Fibroblast of lung (primary cell): ENCODE results near the gene AGRN. TPM values are rescaled to one million over a fixed set of nuclear protein-coding genes. Genes with fewer than 3 reads are reported as not detected.

ENCODE experiments used
- DNase-seq, 2 donors: peaks; one replicate each; pipeline versions ENCODE4 v3.0.0 to v3.0.0-alpha.2; 2010; ENCODE audit warnings: low read depth in 2 of 2
- H2AFZ ChIP-seq: 2 replicates; pipeline ENCODE4 v1.5.1; 2012; ENCODE audit warnings: low read length, control low read depth, inconsistent platforms
- H3K27ac ChIP-seq: 2 replicates; pipeline ENCODE4 v1.5.1; 2011; ENCODE audit warnings: low read length, control low read depth; ENCODE audit not compliant: insufficient read depth
- H3K27me3 ChIP-seq: 2 replicates; pipeline ENCODE4 v1.5.1; 2011; ENCODE audit warnings: mild to moderate bottlenecking, low read length; ENCODE audit not compliant: control insufficient read depth, insufficient read depth
- H3K36me3 ChIP-seq: 2 replicates; pipeline ENCODE4 v1.5.1; 2011; ENCODE audit warnings: low read length; ENCODE audit not compliant: control insufficient read depth, insufficient read depth
- H3K4me1 ChIP-seq: 2 replicates; pipeline ENCODE4 v1.5.1; 2011; ENCODE audit warnings: low read length; ENCODE audit not compliant: control insufficient read depth, insufficient read depth; ENCODE audit errors: extremely low read depth
- H3K4me2 ChIP-seq: 2 replicates; pipeline ENCODE4 v1.5.1; 2011; ENCODE audit warnings: low read length, control low read depth; ENCODE audit not compliant: insufficient read depth; ENCODE audit errors: extremely low read depth
- H3K4me3 ChIP-seq, 4 experiments: fragments of 200-600 bp in 1 of 4; sonication (generic) in 1 of 4; replicated peaks in 1 of 4; 2 replicates each; pipeline ENCODE4 v1.5.1; 2011 to 2016; ENCODE audit warnings: low read length in 4 of 4, low read depth in 3 of 4, mild to moderate bottlenecking in 3 of 4, control low read depth in 2 of 4, inconsistent platforms in 1 of 4, mixed read lengths in 1 of 4; ENCODE audit not compliant: insufficient read depth in 1 of 4; ENCODE audit errors: control extremely low read depth in 1 of 4
- H3K79me2 ChIP-seq: 2 replicates; pipeline ENCODE4 v1.5.1; 2012; ENCODE audit warnings: mild to moderate bottlenecking, low read length, inconsistent platforms; ENCODE audit not compliant: control insufficient read depth, insufficient read depth
- H3K9ac ChIP-seq: 2 replicates; pipeline ENCODE4 v1.5.1; 2011; ENCODE audit warnings: mild to moderate bottlenecking, low read length, control low read depth; ENCODE audit not compliant: insufficient read depth
- H3K9me3 ChIP-seq: 2 replicates; pipeline ENCODE4 v1.5.1; 2012; ENCODE audit warnings: low read depth, low read length; ENCODE audit not compliant: control insufficient read depth, insufficient read depth
- H4K20me1 ChIP-seq: 2 replicates; pipeline ENCODE4 v1.5.1; 2011; ENCODE audit warnings: low read length; ENCODE audit not compliant: control insufficient read depth, insufficient read depth; ENCODE audit errors: extremely low read depth
- CTCF ChIP-seq, 2 donors: IDR thresholded peaks in 1 of 2; conservative IDR thresholded peaks in 1 of 2; 1 replicate in 1 of 2; 2 replicates in 1 of 2; pipeline ENCODE4 v1.5.1; 2011 to 2012; ENCODE audit warnings: low read length in 2 of 2, control low read depth in 1 of 2, inconsistent platforms in 1 of 2, low read depth in 1 of 2, mild to moderate bottlenecking in 1 of 2
- EZH2 ChIP-seq: IDR thresholded peaks from 2 replicates; pipeline ENCODE4 v1.5.1; 2012; ENCODE audit warnings: low read length, control low read depth, mild to moderate bottlenecking; ENCODE audit errors: missing control alignments
- polyA plus RNA-seq, 2 donors: library from polyadenylated mRNA; depleted of rRNA in 1 of 2; stranded (reverse) in 1 of 2; unstranded in 1 of 2; fragments of >200 nt; gene quantifications; 2 replicates each; pipeline ENCODE4 v1.2.1, GENCODE V29; 2011 to 2012; ENCODE audit warnings: missing spikeins in 1 of 2
- total RNA-seq: library from RNA; depleted of rRNA; stranded (reverse); fragments of >200 nt; gene quantifications from 2 replicates; pipeline ENCODE4 v1.2.1, GENCODE V29; 2014

AGRN gene
- total and polyA plus RNA-seq, 2 donors (not counting 1 experiment from before 2014, with no cell fraction given): 20.7 to 50.9 TPM

DNA sequence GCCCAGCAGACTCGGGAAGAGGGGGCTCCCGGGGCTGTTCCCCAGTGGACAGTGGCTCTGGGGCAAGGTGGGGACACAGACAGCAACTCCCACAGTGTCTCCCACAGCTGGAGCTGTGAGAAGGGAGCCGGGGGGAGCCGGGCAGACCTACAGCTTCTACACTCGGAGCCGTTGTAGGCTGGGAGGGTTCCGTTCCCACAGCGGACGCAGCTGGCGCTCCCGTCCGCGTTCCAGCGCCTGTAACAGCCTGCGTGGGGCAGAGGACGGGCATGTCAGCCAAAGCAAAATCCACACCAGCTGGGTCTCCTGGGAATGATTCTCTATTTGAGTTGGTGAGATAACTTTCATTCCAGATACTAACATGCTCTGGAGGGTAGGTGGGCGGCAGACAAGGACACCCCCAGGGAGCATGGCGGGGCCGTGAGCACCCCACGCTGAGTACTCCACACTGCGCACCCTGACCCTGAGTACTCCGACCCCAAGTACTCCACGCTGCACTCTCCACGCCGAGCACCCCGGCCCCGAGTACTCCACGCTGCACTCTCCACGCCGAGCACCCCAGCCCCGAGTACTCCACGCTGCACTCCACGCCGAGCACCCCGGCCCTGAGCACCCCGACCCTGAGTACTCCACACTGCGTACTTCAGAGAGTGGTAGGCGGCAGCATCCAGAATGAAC is 67.6 kb downstream of the AGRN start:
- no peak overlapping the region for H3K4me2 ChIP-seq
- no peaks in the 10 kb centered on the region for H3K27me3 ChIP-seq
- peaks cover 2% of the 10 kb centered on the region for H3K36me3 ChIP-seq
- H2AFZ ChIP-seq: no peak overlapping the region
- H3K9me3 ChIP-seq: no peaks in the 10 kb centered on the region
- TF ChIP-seq CTCF (conservative IDR thresholded peaks at IDR 0.05 in 1 of 2, IDR thresholded peaks at IDR 0.05 in 1 of 2; ENCODE audit: low read depth in 1 of 2, low read length in 2 of 2) (no peak), EZH2 (no peak)
- no peaks in the 10 kb centered on the region for H3K4me1 ChIP-seq
- no peaks in the 10 kb centered on the region for H4K20me1 ChIP-seq
- H3K9ac ChIP-seq: no peak overlapping the region
- no peaks in the 10 kb centered on the region for H3K79me2 ChIP-seq
- H3K4me3 ChIP-seq: no peak overlapping the region
- no peak overlapping the region for H3K27ac ChIP-seq
- no peak for DNase-seq

GRCh38 chr1:1088029-1088800 is 68.3 kb downstream of the AGRN start:
- Histone ChIP-seq H3K4me3 (no peak overlapping the region), H3K27me3 (no peaks in the 10 kb centered on the region), H4K20me1 (no peaks in the 10 kb centered on the region), H3K79me2 (no peaks in the 10 kb centered on the region), H2AFZ (no peak overlapping the region), H3K36me3 (peaks cover 2% of the 10 kb centered on the region), H3K4me2 (no peak overlapping the region), H3K9ac (no peak overlapping the region), H3K27ac (no peak overlapping the region), H3K9me3 (no peaks in the 10 kb centered on the region), H3K4me1 (no peaks in the 10 kb centered on the region)
- no peak for TF ChIP-seq EZH2
- no peak for TF ChIP-seq CTCF (conservative IDR thresholded peaks at IDR 0.05 in 1 of 2, IDR thresholded peaks at IDR 0.05 in 1 of 2; ENCODE audit: low read depth in 1 of 2, low read length in 2 of 2)
- no peak for DNase-seq

- no peaks in the 10 kb centered on the region for H3K79me2 ChIP-seq
- H3K9me3 ChIP-seq: no peaks in the 10 kb centered on the region
- TF ChIP-seq CTCF (conservative IDR thresholded peaks at IDR 0.05 in 1 of 2, IDR thresholded peaks at IDR 0.05 in 1 of 2; ENCODE audit: low read depth in 1 of 2, low read length in 2 of 2) (no peak), EZH2 (no peak)
- H3K27me3 ChIP-seq: no peaks in the 10 kb centered on the region
- H2AFZ ChIP-seq: no peak overlapping the region
- H3K36me3 ChIP-seq: no peaks in the 10 kb centered on the region
- no peaks in the 10 kb centered on the region for H3K4me1 ChIP-seq
- no peak overlapping the region for H3K27ac ChIP-seq
- H4K20me1 ChIP-seq: no peaks in the 10 kb centered on the region
- H3K4me3 ChIP-seq: no peak overlapping the region
- no peak overlapping the region for H3K9ac ChIP-seq
- no peak for DNase-seq
- no peak overlapping the region for H3K4me2 ChIP-seq
Observed at GRCh38 chr1:1088801-1089680, 69.1 kb downstream of the AGRN start.
